Liver (tissue), 3 donors: ENCODE measurements around the gene RALY.

ENCODE experiments used
- CTCF ChIP-seq: fragments of 150-350 bp; IDR thresholded peaks from 2 replicates; pipeline ENCODE4 v1.5.1; 2017; ENCODE audit warnings: improper control_type of control experiment, low read depth, low read length; ENCODE audit not compliant: missing input control
- GABPA ChIP-seq, 2 donors: IDR thresholded peaks in 1 of 2; conservative IDR thresholded peaks in 1 of 2; 2 replicates each; pipeline ENCODE4 v1.6.1; 2016; ENCODE audit warnings: antibody characterized with exemption in 2 of 2, mild to moderate bottlenecking in 1 of 2, moderate library complexity in 1 of 2
- JUND ChIP-seq, 2 donors: IDR thresholded peaks; 2 replicates each; pipeline ENCODE4 v1.6.1; 2016; ENCODE audit warnings: antibody characterized with exemption in 2 of 2
- MAX ChIP-seq: IDR thresholded peaks from 2 replicates; pipeline ENCODE4 v1.6.1; 2016; ENCODE audit warnings: antibody characterized with exemption
- NR2F2 ChIP-seq: IDR thresholded peaks from 2 replicates; pipeline ENCODE4 v1.6.1; 2016; ENCODE audit warnings: antibody characterized with exemption
- RAD21 ChIP-seq, 2 donors: IDR thresholded peaks; 2 replicates each; pipeline ENCODE4 v1.6.1; 2016; ENCODE audit warnings: antibody characterized with exemption in 2 of 2, mild to moderate bottlenecking in 2 of 2
- REST ChIP-seq: IDR thresholded peaks from 2 replicates; pipeline ENCODE4 v1.6.1; 2016; ENCODE audit warnings: antibody characterized with exemption, mild to moderate bottlenecking
- SP1 ChIP-seq: IDR thresholded peaks from 2 replicates; pipeline ENCODE4 v1.6.1; 2018; ENCODE audit warnings: antibody characterized with exemption, mild to moderate bottlenecking
- TAF1 ChIP-seq: conservative IDR thresholded peaks from 2 replicates; pipeline ENCODE4 v1.6.1; 2016; ENCODE audit warnings: antibody characterized with exemption, mild to moderate bottlenecking
- YY1 ChIP-seq: IDR thresholded peaks from 2 replicates; pipeline ENCODE4 v1.6.1; 2016; ENCODE audit warnings: antibody characterized with exemption, mild to moderate bottlenecking
- donor health status: healthy.
- donor health status: healthy.

- no peak for TF ChIP-seq CTCF
- no peak for TF ChIP-seq JUND (IDR thresholded peaks at IDR 0.05)
- no peak for TF ChIP-seq SP1
- TF ChIP-seq RAD21 (IDR thresholded peaks at IDR 0.05), result no peak
- TF ChIP-seq NR2F2, result no peak
- no peak for TF ChIP-seq MAX
- TF ChIP-seq YY1, result no peak
- no peak for TF ChIP-seq REST
- TF ChIP-seq GABPA (IDR thresholded peaks at IDR 0.05 in 1 of 2, conservative IDR thresholded peaks at IDR 0.05 in 1 of 2), result no peak
- no peak for TF ChIP-seq TAF1
Observed at GRCh38 chr20:34029415-34029814, 35.7 kb downstream of the RALY start.
